Measurements from ENCODE around the gene WDR90.

- TF ChIP-seq CTCF (tag by site-specific recombination; IDR thresholded peaks at IDR 0.05), result peak; percentile 94
- TF ChIP-seq ZNF48 (tag by site-specific recombination; IDR thresholded peaks at IDR 0.05), result no peak
- no peak for TF ChIP-seq ZBTB11 (tag by site-specific recombination; conservative IDR thresholded peaks at IDR 0.05; ENCODE audit: low read depth)
- no peak for TF ChIP-seq ZBTB26 (tag by site-specific recombination; optimal IDR thresholded peaks at IDR 0.05)
- no peak for TF ChIP-seq MYNN (tag by site-specific recombination; IDR thresholded peaks at IDR 0.05; ENCODE audit: borderline replicate concordance)
- no peak for TF ChIP-seq AEBP2 (tag by site-specific recombination; IDR thresholded peaks at IDR 0.05; ENCODE audit: borderline replicate concordance)
- no peak for TF ChIP-seq HOXA7 (CRISPR knock-in tag; IDR thresholded peaks at IDR 0.05; ENCODE audit: borderline replicate concordance)
- TF ChIP-seq PBX3 (CRISPR knock-in tag; IDR thresholded peaks at IDR 0.05), result no peak
- TF ChIP-seq ZBTB7A (tag by site-specific recombination; IDR thresholded peaks at IDR 0.05; ENCODE audit: low read depth), result no peak
- TF ChIP-seq ZNF792 (tag by site-specific recombination; IDR thresholded peaks at IDR 0.05), result no peak
- no peak for TF ChIP-seq ZNF23 (tag by site-specific recombination; IDR thresholded peaks at IDR 0.05; ENCODE audit: borderline replicate concordance)
- TF ChIP-seq ZNF785 (tag by site-specific recombination; IDR thresholded peaks at IDR 0.05), result 0 out of 2 replicates have a peak, but pooled peaks have one; percentile 20
Observed at GRCh38 chr16:648071-648780, 939 bp upstream of the WDR90 start.

Data from HEK293 (cell line).